ENCODE measurements around the gene SQOR. TPM values are rescaled to one million over a fixed set of nuclear protein-coding genes. Genes with fewer than 3 reads are reported as not detected.

The SQOR gene
- total and polyA plus RNA-seq, 2 of the 4 experiments (the other 2 are of a cell fraction): 22.1 to 40.3 TPM

- Histone ChIP-seq H3K4me2 (ENCODE audit: low read depth, low read length) (no peak overlapping the region), H4K91ac (ENCODE audit: insufficient read depth, low read depth, low read length) (no peak overlapping the region), H3K23ac (ENCODE audit: low read depth, low read length) (no peak overlapping the region), H2BK120ac (ENCODE audit: low read depth, low read length) (no peak overlapping the region), H2BK5ac (ENCODE audit: low read depth, low read length, poor library complexity, severe bottlenecking) (no peak overlapping the region), H3K79me1 (ENCODE audit: low read depth in 1 of 2, low read length in 2 of 2) (no peaks in the 10 kb centered on the region), H4K5ac (ENCODE audit: low read depth, low read length) (no peak overlapping the region), H3K27ac (ENCODE audit: insufficient read depth, low read length) (no peak overlapping the region), H2AK5ac (ENCODE audit: low read depth, low read length) (no peak overlapping the region), H3K9me1 (ENCODE audit: insufficient read depth, low read length) (no peaks in the 10 kb centered on the region), H3K9me3 (ENCODE audit: control insufficient read depth, insufficient read depth, low read length) (no peaks in the 10 kb centered on the region), H4K20me1 (ENCODE audit: insufficient read depth, low read length) (no peaks in the 10 kb centered on the region), H2AFZ (replicated peaks; ENCODE audit: low read length, poor library complexity) (no peak overlapping the region), H3K14ac (replicated peaks; ENCODE audit: low read depth, low read length) (no peak overlapping the region), H3K56ac (ENCODE audit: extremely low read depth, insufficient read depth, low read length) (no peak overlapping the region), H3K9ac (ENCODE audit: low read depth, low read length) (no peak overlapping the region), H3K4me1 (ENCODE audit: control insufficient read depth, insufficient read depth, low read length) (no peaks in the 10 kb centered on the region), H2BK20ac (ENCODE audit: low read depth, low read length) (no peak overlapping the region), H3K4me3 (ENCODE audit: insufficient read depth, low read depth, low read length) (no peak overlapping the region), H3K18ac (ENCODE audit: low read depth, low read length) (no peak overlapping the region), H3K4ac (ENCODE audit: low read depth, low read length) (no peak overlapping the region), H3K36me3 (ENCODE audit: control insufficient read depth, insufficient read depth, low read length) (no peaks in the 10 kb centered on the region), H2BK15ac (ENCODE audit: low read depth, low read length) (no peak overlapping the region), H3K27me3 (ENCODE audit: control insufficient read depth, insufficient read depth, low read length) (0 out of 2 replicates have a peak, but pooled peaks cover 2% of the 10 kb centered on the region), H4K8ac (ENCODE audit: low read depth in 2 of 2, low read length in 2 of 2) (no peak overlapping the region), H2AK9ac (replicated peaks; ENCODE audit: low read depth, low read length, poor library complexity) (no peak overlapping the region)
- dilution Hi-C loops (cut with HindIII; ENCODE audit: low sequenced_read_pairs, unreplicated experiment): no loop called here
- ATAC-seq (ENCODE audit: low read depth): no peak
- no peak for DNase-seq
- ChIA-PET POLR2A (ENCODE audit: unreplicated experiment) (no interaction called here), CTCF (no interaction called here)
- TF ChIP-seq CTCF (conservative IDR thresholded peaks at IDR 0.05; ENCODE audit: low read depth, low read length) (no peak), ELK1 (IDR thresholded peaks at IDR 0.05; ENCODE audit: borderline replicate concordance, low read depth, low read length) (no peak), MXI1 (IDR thresholded peaks at IDR 0.05; ENCODE audit: borderline replicate concordance, low read depth, low read length) (no peak), POLR2A (IDR thresholded peaks at IDR 0.05; ENCODE audit: low read depth, low read length) (no peak), BHLHE40 (IDR thresholded peaks at IDR 0.05; ENCODE audit: low read depth, low read length) (no peak)
- in situ Hi-C loops (cut with MboI; ENCODE audit: low sequenced_read_pairs): no loop called here
- no TSS peak for BruUV-seq (replicated peaks)
- intact Hi-C loops (cut with micrococcal nuclease): loop anchor here (10.0 kb wide), 1 partner anchor 744 kb away; no protein-coding TSS in a partner anchor
- 86% methylated on average over 2 of the region's 3 CpGs; no CpG with 5 or more reads in 1 of the 2 experiments for WGBS, 2 experiments (ENCODE audit: extremely low coverage in 2 of 2, insufficient read length in 1 of 2)
Observed at GRCh38 chr15:45701108-45701507, 66.3 kb downstream of the SQOR start.

All from IMR-90 (cell line).